ENCODE data around the gene RAMP1.

RAMP1 gene

GRCh38 chr2:237909075-237909695 is 49.8 kb downstream of the RAMP1 start:
- H3K27ac ChIP-seq (ENCODE audit: low read length): no peak overlapping the region
- H3K27me3 ChIP-seq (ENCODE audit: control insufficient read depth, insufficient read depth, low read length): no peaks in the 10 kb centered on the region
- no peak overlapping the region for H3K4me3 ChIP-seq (ENCODE audit: low read length)
- H3K9me3 ChIP-seq (ENCODE audit: control insufficient read depth, insufficient read depth, low read length): peaks cover 2% of the 10 kb centered on the region; the same call in 1 of the 2 replicates
- H3K36me3 ChIP-seq (ENCODE audit: control insufficient read depth, insufficient read depth, low read length): no peaks in the 10 kb centered on the region
- H3K4me1 ChIP-seq (ENCODE audit: control insufficient read depth, insufficient read depth, low read length): no peaks in the 10 kb centered on the region
- no peak for DNase-seq (ENCODE audit: low read depth, low spot score)
- no CpG with 5 or more reads among the region's 13 CpGs for WGBS (ENCODE audit: insufficient coverage, insufficient read length)

DNA sequence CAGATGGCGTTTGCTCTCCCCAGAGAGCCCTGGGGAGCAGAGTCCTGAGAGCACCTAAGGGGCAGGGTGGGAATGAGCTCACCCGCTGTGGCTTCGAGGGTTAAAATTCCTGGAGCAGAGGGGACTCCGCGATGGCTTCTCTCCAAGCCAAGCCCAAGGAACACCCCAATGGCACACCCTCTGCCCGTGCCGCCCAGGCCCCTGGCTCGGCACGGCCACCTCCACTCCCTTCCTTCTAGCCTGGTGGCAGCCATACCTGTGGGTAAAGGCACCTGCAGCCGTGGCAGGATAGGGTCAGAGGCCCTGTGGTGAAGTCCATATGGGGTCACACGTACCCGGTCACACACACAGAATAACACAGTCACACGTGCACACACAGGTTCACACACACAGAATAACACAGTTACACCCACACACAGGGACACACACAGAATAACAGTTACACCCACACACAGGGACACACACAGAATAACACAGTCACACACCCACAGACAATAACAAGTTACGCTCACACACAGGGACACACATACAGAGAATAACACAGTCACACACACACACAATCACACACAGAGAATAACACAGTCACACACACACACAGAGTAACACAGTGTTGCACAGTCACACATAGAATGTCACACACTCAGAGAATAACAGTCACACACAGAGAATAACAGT is 50.5 kb downstream of the RAMP1 start:
- WGBS (ENCODE audit: insufficient coverage, insufficient read length): no CpG with 5 or more reads among the region's 14 CpGs
- Histone ChIP-seq H3K27me3 (ENCODE audit: control insufficient read depth, insufficient read depth, low read length) (no peaks in the 10 kb centered on the region), H3K27ac (ENCODE audit: low read length) (no peak overlapping the region), H3K9me3 (ENCODE audit: control insufficient read depth, insufficient read depth, low read length) (peaks cover 2% of the 10 kb centered on the region; the same call in 1 of the 2 replicates), H3K4me3 (ENCODE audit: low read length) (no peak overlapping the region), H3K36me3 (ENCODE audit: control insufficient read depth, insufficient read depth, low read length) (no peaks in the 10 kb centered on the region), H3K4me1 (ENCODE audit: control insufficient read depth, insufficient read depth, low read length) (no peaks in the 10 kb centered on the region)
- no peak for DNase-seq (ENCODE audit: low read depth, low spot score)

- no peaks in the 10 kb centered on the region for H3K27me3 ChIP-seq (ENCODE audit: control insufficient read depth, insufficient read depth, low read length)
- peaks cover 2% of the 10 kb centered on the region; the same call in 1 of the 2 replicates for H3K9me3 ChIP-seq (ENCODE audit: control insufficient read depth, insufficient read depth, low read length)
- no CpG with 5 or more reads among the region's 12 CpGs for WGBS (ENCODE audit: insufficient coverage, insufficient read length)
- no peaks in the 10 kb centered on the region for H3K36me3 ChIP-seq (ENCODE audit: control insufficient read depth, insufficient read depth, low read length)
- no peak overlapping the region for H3K4me3 ChIP-seq (ENCODE audit: low read length)
- no peak overlapping the region for H3K27ac ChIP-seq (ENCODE audit: low read length)
- no peak for DNase-seq (ENCODE audit: low read depth, low spot score)
- no peaks in the 10 kb centered on the region for H3K4me1 ChIP-seq (ENCODE audit: control insufficient read depth, insufficient read depth, low read length)
Observed at GRCh38 chr2:237910576-237911362, 51.3 kb downstream of the RAMP1 start.

GRCh38 chr2:237911363-237912017 is 52.1 kb downstream of the RAMP1 start:
- no peak overlapping the region for H3K4me3 ChIP-seq (ENCODE audit: low read length)
- no CpG with 5 or more reads among the region's 28 CpGs for WGBS (ENCODE audit: insufficient coverage, insufficient read length)
- no peaks in the 10 kb centered on the region for H3K27me3 ChIP-seq (ENCODE audit: control insufficient read depth, insufficient read depth, low read length)
- H3K9me3 ChIP-seq (ENCODE audit: control insufficient read depth, insufficient read depth, low read length): peaks cover 2% of the 10 kb centered on the region; the same call in 1 of the 2 replicates
- no peak overlapping the region for H3K27ac ChIP-seq (ENCODE audit: low read length)
- H3K36me3 ChIP-seq (ENCODE audit: control insufficient read depth, insufficient read depth, low read length): no peaks in the 10 kb centered on the region
- no peaks in the 10 kb centered on the region for H3K4me1 ChIP-seq (ENCODE audit: control insufficient read depth, insufficient read depth, low read length)
- no peak for DNase-seq (ENCODE audit: low read depth, low spot score)

DNA sequence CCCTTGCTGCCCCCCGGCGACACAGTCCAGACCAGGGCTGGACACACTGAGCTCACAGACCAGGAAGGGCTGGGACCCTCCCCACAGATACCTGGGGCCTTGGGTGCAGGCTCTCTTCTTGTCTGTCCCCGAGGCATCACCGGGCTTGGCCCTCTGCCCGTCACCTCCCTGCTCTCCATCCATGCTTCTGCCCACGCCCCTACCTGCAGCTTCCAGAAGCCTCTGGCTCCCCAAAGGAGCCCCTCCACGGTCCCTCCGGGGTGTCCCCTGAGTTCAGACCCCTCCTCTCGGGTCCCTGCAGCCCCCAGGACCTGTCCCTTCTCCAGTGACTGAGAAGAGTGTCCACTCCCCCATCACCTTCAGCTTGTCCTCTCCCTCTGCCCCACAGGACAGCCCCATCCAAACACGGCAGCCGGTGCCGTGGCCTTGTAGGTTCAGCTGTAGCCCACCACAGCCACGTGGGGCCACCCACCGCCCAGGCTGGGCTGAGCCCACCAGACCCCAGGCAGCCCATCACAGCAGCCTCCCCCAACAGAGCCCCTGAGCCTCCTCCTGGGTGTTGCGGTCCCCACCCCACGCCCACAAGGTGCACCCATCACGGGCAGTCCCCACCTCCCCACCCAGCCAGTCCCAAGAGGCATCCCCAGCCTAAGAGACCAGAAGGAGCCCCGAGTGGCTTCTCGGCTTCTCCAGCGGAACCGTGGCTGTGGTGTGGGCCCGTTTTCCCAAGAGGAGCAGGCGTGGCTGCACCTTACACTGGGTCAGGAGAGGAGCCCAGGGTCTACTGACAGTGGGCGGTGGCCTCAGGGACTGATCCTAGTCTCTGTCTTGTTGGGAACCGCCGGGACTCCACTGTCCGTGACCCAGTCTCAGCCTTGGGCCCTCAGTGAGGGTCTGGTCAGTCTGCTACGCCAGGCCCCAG is 53.1 kb downstream of the RAMP1 start:
- Histone ChIP-seq H3K27me3 (ENCODE audit: control insufficient read depth, insufficient read depth, low read length) (no peaks in the 10 kb centered on the region), H3K36me3 (ENCODE audit: control insufficient read depth, insufficient read depth, low read length) (no peaks in the 10 kb centered on the region), H3K4me1 (ENCODE audit: control insufficient read depth, insufficient read depth, low read length) (no peaks in the 10 kb centered on the region), H3K4me3 (ENCODE audit: low read length) (no peak overlapping the region), H3K9me3 (ENCODE audit: control insufficient read depth, insufficient read depth, low read length) (peaks cover 2% of the 10 kb centered on the region; the same call in 1 of the 2 replicates), H3K27ac (ENCODE audit: low read length) (no peak overlapping the region)
- WGBS (ENCODE audit: insufficient coverage, insufficient read length): no CpG with 5 or more reads among the region's 28 CpGs
- no peak for DNase-seq (ENCODE audit: low read depth, low spot score)

GRCh38 chr2:237913193-237913917 is 53.9 kb downstream of the RAMP1 start:
- H3K9me3 ChIP-seq (ENCODE audit: control insufficient read depth, insufficient read depth, low read length): no peaks in the 10 kb centered on the region
- no peak overlapping the region for H3K4me3 ChIP-seq (ENCODE audit: low read length)
- H3K36me3 ChIP-seq (ENCODE audit: control insufficient read depth, insufficient read depth, low read length): no peaks in the 10 kb centered on the region
- no peak for DNase-seq (ENCODE audit: low read depth, low spot score)
- H3K4me1 ChIP-seq (ENCODE audit: control insufficient read depth, insufficient read depth, low read length): no peaks in the 10 kb centered on the region
- no peaks in the 10 kb centered on the region for H3K27me3 ChIP-seq (ENCODE audit: control insufficient read depth, insufficient read depth, low read length)
- no peak overlapping the region for H3K27ac ChIP-seq (ENCODE audit: low read length)
- no CpG with 5 or more reads among the region's 26 CpGs for WGBS (ENCODE audit: insufficient coverage, insufficient read length)

DNA sequence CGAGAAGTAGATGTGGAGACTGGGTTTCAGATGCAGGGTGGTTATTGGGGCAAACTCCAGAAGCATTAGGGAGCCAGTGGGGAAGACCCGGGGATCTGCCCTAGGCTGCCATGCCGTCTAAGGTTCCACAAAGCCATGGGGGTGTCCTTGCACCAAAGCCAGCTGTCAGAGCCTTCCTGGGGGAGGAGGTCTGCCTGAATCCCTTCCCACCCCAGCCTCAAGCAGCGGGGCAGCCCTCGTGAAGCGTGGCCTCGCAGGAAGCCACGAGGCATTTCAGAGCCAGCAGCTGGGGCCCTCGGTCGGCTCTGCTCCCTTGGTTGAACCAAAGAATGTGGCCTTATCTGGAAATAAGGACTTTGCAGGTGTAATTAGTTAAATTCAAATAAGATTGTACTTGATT is 56.2 kb downstream of the RAMP1 start:
- H3K9me3 ChIP-seq (ENCODE audit: control insufficient read depth, insufficient read depth, low read length): no peaks in the 10 kb centered on the region
- no CpG with 5 or more reads among the region's 10 CpGs for WGBS (ENCODE audit: insufficient coverage, insufficient read length)

GRCh38 chr2:237916296-237916695 is 56.9 kb downstream of the RAMP1 start:
- DNase-seq (ENCODE audit: low read depth, low spot score): no peak
- no peaks in the 10 kb centered on the region for H3K27me3 ChIP-seq (ENCODE audit: control insufficient read depth, insufficient read depth, low read length)
- no peaks in the 10 kb centered on the region for H3K9me3 ChIP-seq (ENCODE audit: control insufficient read depth, insufficient read depth, low read length)
- no CpG with 5 or more reads among the region's 13 CpGs for WGBS (ENCODE audit: insufficient coverage, insufficient read length)
- H3K36me3 ChIP-seq (ENCODE audit: control insufficient read depth, insufficient read depth, low read length): no peaks in the 10 kb centered on the region
- H3K4me1 ChIP-seq (ENCODE audit: control insufficient read depth, insufficient read depth, low read length): no peaks in the 10 kb centered on the region
- no peak overlapping the region for H3K4me3 ChIP-seq (ENCODE audit: low read length)
- H3K27ac ChIP-seq (ENCODE audit: low read length): no peak overlapping the region

More for the DNA sequence above, 56.2 kb downstream of the RAMP1 start:
- H3K27me3 ChIP-seq (ENCODE audit: control insufficient read depth, insufficient read depth, low read length): no peaks in the 10 kb centered on the region
- no peak overlapping the region for H3K4me3 ChIP-seq (ENCODE audit: low read length)
- no peak overlapping the region for H3K27ac ChIP-seq (ENCODE audit: low read length)
- no peaks in the 10 kb centered on the region for H3K4me1 ChIP-seq (ENCODE audit: control insufficient read depth, insufficient read depth, low read length)
- DNase-seq (ENCODE audit: low read depth, low spot score): no peak
- H3K36me3 ChIP-seq (ENCODE audit: control insufficient read depth, insufficient read depth, low read length): no peaks in the 10 kb centered on the region

GRCh38 chr2:237917696-237918374 is 58.4 kb downstream of the RAMP1 start:
- whole genome bisulfite sequencing (ENCODE audit: insufficient coverage, insufficient read length): no CpG with 5 or more reads among the region's 5 CpGs

More at GRCh38 chr2:237917696-237918374, 58.4 kb downstream of the RAMP1 start:
- DNase-seq (ENCODE audit: low read depth, low spot score): no peak
- no peaks in the 10 kb centered on the region for H3K9me3 ChIP-seq (ENCODE audit: control insufficient read depth, insufficient read depth, low read length)
- H3K27me3 ChIP-seq (ENCODE audit: control insufficient read depth, insufficient read depth, low read length): no peaks in the 10 kb centered on the region
- peaks cover 2% of the 10 kb centered on the region; the same call in 1 of the 2 replicates for H3K4me1 ChIP-seq (ENCODE audit: control insufficient read depth, insufficient read depth, low read length)
- H3K36me3 ChIP-seq (ENCODE audit: control insufficient read depth, insufficient read depth, low read length): no peaks in the 10 kb centered on the region
- H3K4me3 ChIP-seq (ENCODE audit: low read length): no peak overlapping the region
- no peak overlapping the region for H3K27ac ChIP-seq (ENCODE audit: low read length)
